ENCODE results near the gene NXPH2.

The NXPH2 gene

GRCh38 chr2:138757384-138757783 lies 22.8 kb downstream of the NXPH2 start:
- H3K4me2 ChIP-seq, result no peak overlapping the region
- no peak for TF ChIP-seq CTCF (conservative IDR thresholded peaks at IDR 0.05; ENCODE audit: low read depth, low read length)
- no peaks in the 10 kb centered on the region for H3K27me3 ChIP-seq (ENCODE audit: insufficient read depth, low read depth)
- H3K27ac ChIP-seq, result no peak overlapping the region
- no peaks in the 10 kb centered on the region for H4K20me1 ChIP-seq (ENCODE audit: insufficient read depth)
- no peaks in the 10 kb centered on the region for H3K79me2 ChIP-seq (ENCODE audit: insufficient read depth, low read depth)
- H3K9ac ChIP-seq, result no peak overlapping the region
- H2AFZ ChIP-seq (ENCODE audit: low read depth), result no peak overlapping the region
- no peak overlapping the region for H3K4me3 ChIP-seq (IDR thresholded peaks at IDR 0.05; ENCODE audit: insufficient read depth, low read depth, low read length)
- no peaks in the 10 kb centered on the region for H3K36me3 ChIP-seq (ENCODE audit: insufficient read depth)
- no peaks in the 10 kb centered on the region for H3K4me1 ChIP-seq (ENCODE audit: low read depth, poor library complexity, severe bottlenecking)

DNA sequence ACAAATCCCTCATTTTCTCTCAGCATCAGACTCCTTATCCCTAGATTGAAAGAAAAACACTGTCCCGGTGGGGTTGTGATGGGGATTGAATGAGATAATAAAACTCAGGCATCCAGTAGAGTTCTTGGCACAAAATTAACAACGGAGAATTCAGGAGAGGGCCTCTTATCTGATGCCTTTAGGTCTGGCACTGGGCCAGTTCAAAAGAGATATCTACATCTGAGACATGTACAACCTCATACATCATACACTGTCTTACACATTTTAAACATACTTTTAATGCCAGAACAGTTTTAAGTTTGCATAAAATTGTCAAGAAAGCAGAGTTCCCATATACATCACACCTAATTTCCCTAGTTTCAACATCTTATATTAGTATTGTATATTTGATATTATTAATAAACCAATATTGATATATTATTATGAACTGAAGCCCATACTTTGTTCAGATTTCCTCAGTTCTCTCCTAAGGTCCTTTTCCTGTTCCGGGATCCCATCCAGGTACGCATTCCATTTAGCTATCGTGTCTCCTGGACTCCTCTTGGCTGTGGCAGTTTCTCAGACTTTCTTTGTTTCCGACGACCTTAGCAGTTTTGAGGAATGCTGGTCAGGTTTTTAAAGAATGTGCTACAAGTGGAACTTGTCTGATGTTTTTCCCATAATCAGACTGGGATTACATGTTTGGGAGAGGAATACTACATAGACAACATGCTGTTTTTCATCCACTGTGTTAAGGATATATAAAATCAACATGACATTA lies 27.8 kb downstream of the NXPH2 start:
- Histone ChIP-seq H4K20me1 (ENCODE audit: insufficient read depth) (no peaks in the 10 kb centered on the region), H2AFZ (ENCODE audit: low read depth) (no peak overlapping the region), H3K4me3 (IDR thresholded peaks at IDR 0.05; ENCODE audit: insufficient read depth, low read depth, low read length) (no peak overlapping the region), H3K79me2 (ENCODE audit: insufficient read depth, low read depth) (no peaks in the 10 kb centered on the region), H3K36me3 (ENCODE audit: insufficient read depth) (no peaks in the 10 kb centered on the region), H3K9ac (no peak overlapping the region), H3K4me2 (no peak overlapping the region), H3K4me1 (ENCODE audit: low read depth, poor library complexity, severe bottlenecking) (no peaks in the 10 kb centered on the region), H3K27me3 (ENCODE audit: insufficient read depth, low read depth) (no peaks in the 10 kb centered on the region), H3K27ac (no peak overlapping the region)
- no peak for TF ChIP-seq CTCF (conservative IDR thresholded peaks at IDR 0.05; ENCODE audit: low read depth, low read length)

GRCh38 chr2:138744713-138745112 lies 35.5 kb downstream of the NXPH2 start:
- Histone ChIP-seq H3K79me2 (ENCODE audit: insufficient read depth, low read depth) (no peaks in the 10 kb centered on the region), H3K4me1 (ENCODE audit: low read depth, poor library complexity, severe bottlenecking) (no peaks in the 10 kb centered on the region), H3K36me3 (ENCODE audit: insufficient read depth) (no peaks in the 10 kb centered on the region), H3K27me3 (ENCODE audit: insufficient read depth, low read depth) (no peaks in the 10 kb centered on the region), H3K9ac (no peak overlapping the region), H3K4me2 (no peak overlapping the region), H3K4me3 (IDR thresholded peaks at IDR 0.05; ENCODE audit: insufficient read depth, low read depth, low read length) (no peak overlapping the region), H2AFZ (ENCODE audit: low read depth) (no peak overlapping the region), H3K27ac (no peak overlapping the region), H4K20me1 (ENCODE audit: insufficient read depth) (no peaks in the 10 kb centered on the region)
- no peak for TF ChIP-seq CTCF (conservative IDR thresholded peaks at IDR 0.05; ENCODE audit: low read depth, low read length)

GRCh38 chr2:138742441-138743057 lies 37.6 kb downstream of the NXPH2 start:
- Histone ChIP-seq H3K36me3 (ENCODE audit: insufficient read depth) (no peaks in the 10 kb centered on the region), H3K27ac (no peak overlapping the region), H3K27me3 (ENCODE audit: insufficient read depth, low read depth) (no peaks in the 10 kb centered on the region), H2AFZ (ENCODE audit: low read depth) (no peak overlapping the region), H3K79me2 (ENCODE audit: insufficient read depth, low read depth) (no peaks in the 10 kb centered on the region), H3K4me3 (IDR thresholded peaks at IDR 0.05; ENCODE audit: insufficient read depth, low read depth, low read length) (no peak overlapping the region), H3K9ac (no peak overlapping the region), H3K4me1 (ENCODE audit: low read depth, poor library complexity, severe bottlenecking) (no peaks in the 10 kb centered on the region), H3K4me2 (no peak overlapping the region), H4K20me1 (ENCODE audit: insufficient read depth) (no peaks in the 10 kb centered on the region)
- no peak for TF ChIP-seq CTCF (conservative IDR thresholded peaks at IDR 0.05; ENCODE audit: low read depth, low read length)

All from KMS-11 (cell line).